C1 segment of cervical spinal cord (tissue), 14 donors: ENCODE measurements around the gene LPAR3.
"Not testable (repeated sequence)": the region's sequence is repeated elsewhere in the genome, so short reads cannot be mapped to it uniquely, and the experiment has no call there.

Experiments
- DNase-seq, 14 donors: peaks; one replicate each; lab custom pipeline; 2025; lab: John Stamatoyannopoulos, UW

The LPAR3 gene

GRCh38 chr1:84907095-84907827 lies 14.3 kb upstream of the LPAR3 start:
- no peak for DNase-seq

- not testable (repeated sequence) for DNase-seq
These were observed 9.7 kb upstream of the LPAR3 start for GRCh38 chr1:84902727-84903126.

- no peak for DNase-seq
These were observed 7.0 kb upstream of the LPAR3 start for GRCh38 chr1:84899969-84900368.

- no peak for DNase-seq
These were observed 3.3 kb upstream of the LPAR3 start for GRCh38 chr1:84896279-84896678.

GRCh38 chr1:84890566-84890965 lies 2.4 kb downstream of the LPAR3 start:
- DNase-seq = no peak

- DNase-seq = no peak
These were observed 3.6 kb downstream of the LPAR3 start for GRCh38 chr1:84889437-84889836.

- DNase-seq = no peak
These were observed 4.3 kb downstream of the LPAR3 start for GRCh38 chr1:84888753-84889152.

GRCh38 chr1:84887261-84887934 lies 5.6 kb downstream of the LPAR3 start:
- DNase-seq = no peak

- DNase-seq = no peak
These were observed 7.5 kb downstream of the LPAR3 start for GRCh38 chr1:84885469-84885868.

- no peak for DNase-seq
These were observed 8.2 kb downstream of the LPAR3 start for GRCh38 chr1:84884671-84885389.

GRCh38 chr1:84883286-84883685 lies 9.7 kb downstream of the LPAR3 start:
- no peak for DNase-seq

GRCh38 chr1:84877592-84877991 lies 15.4 kb downstream of the LPAR3 start:
- no peak for DNase-seq

GRCh38 chr1:84876353-84876752 lies 16.7 kb downstream of the LPAR3 start:
- DNase-seq = no peak

- DNase-seq = no peak
These were observed 19.6 kb downstream of the LPAR3 start for GRCh38 chr1:84873366-84873765.

GRCh38 chr1:84872696-84873355 lies 20.2 kb downstream of the LPAR3 start:
- no peak for DNase-seq

- DNase-seq = no peak
These were observed 21.8 kb downstream of the LPAR3 start for GRCh38 chr1:84871181-84871580.

GRCh38 chr1:84870591-84870990 lies 22.4 kb downstream of the LPAR3 start:
- no peak for DNase-seq

- DNase-seq = no peak
These were observed 23.3 kb downstream of the LPAR3 start for GRCh38 chr1:84869720-84870119.

- DNase-seq = no peak
These were observed 30.2 kb downstream of the LPAR3 start for GRCh38 chr1:84862810-84863251.

GRCh38 chr1:84861988-84862644 lies 30.9 kb downstream of the LPAR3 start:
- DNase-seq = no peak

- DNase-seq = no peak
These were observed 31.5 kb downstream of the LPAR3 start for GRCh38 chr1:84861516-84861915.

GRCh38 chr1:84859866-84860265 lies 33.1 kb downstream of the LPAR3 start:
- no peak for DNase-seq
